Breast epithelium (tissue), 3 donors: ENCODE data around the gene LCN2.

ENCODE experiments used
- CTCF ChIP-seq, 3 donors: fragments of 450-650 bp; IDR thresholded peaks; one replicate each; pipeline ENCODE4 v1.5.1; 2016 to 2017; ENCODE audit warnings: antibody characterized with exemption in 3 of 3, mild to moderate bottlenecking in 3 of 3, moderate library complexity in 3 of 3
- POLR2A ChIP-seq: fragments of 450-650 bp; IDR thresholded peaks from one replicate; pipeline ENCODE4 v1.6.1; 2016; ENCODE audit warnings: antibody characterized with exemption, mild to moderate bottlenecking, moderate library complexity
- POLR2AphosphoS5 ChIP-seq, 3 donors: sonication (generic); formaldehyde crosslinking; IDR thresholded peaks; one replicate each; pipeline ENCODE4 v1.6.1; 2017; ENCODE audit warnings: antibody characterized with exemption in 3 of 3

GRCh38 chr9:128143525-128144238, 5.6 kb upstream of the LCN2 start:
- TF ChIP-seq POLR2AphosphoS5 (IDR thresholded peaks at IDR 0.05) (no peak), CTCF (IDR thresholded peaks at IDR 0.05) (no peak), POLR2A (no peak)
